K562 treated with DMSO at 1 percent for 48 hours (cell line): Measurements from ENCODE around the gene ADH6. TPM values are rescaled to one million over a fixed set of nuclear protein-coding genes. Genes with fewer than 3 reads are reported as not detected.

Experiments used
- total RNA-seq: library from RNA; unstranded; fragments of 300-600 nt; gene quantifications from 2 replicates; pipeline ENCODE4 v1.2.3, GENCODE V29; 2022; ENCODE audit warnings: low replicate concordance; ENCODE audit errors: extremely low read depth

Gene ADH6
- not detected in 2 replicates for total RNA-seq

GRCh38 chr4:99219072-99219471 lies at the start of gene ADH6:
Gene ADH6, minus strand, starts transcription at chr4:99219246. Its CDS starts 94 bp downstream, at chr4:99219152.

Other genes with a start within 250 kb of the ADH6 start
- gene METAP1, start 223.5 kb downstream of the ADH6 start, total RNA-seq, result 135 TPM in 1 of 2 replicates, not detected in the other
- not detected in 2 replicates for gene ADH5, start 130.5 kb downstream of the ADH6 start, total RNA-seq
- gene ADH4, start 74.9 kb downstream of the ADH6 start, total RNA-seq, result not detected in 2 replicates
- gene ADH1A, start 71.7 kb upstream of the ADH6 start, total RNA-seq, result not detected in 2 replicates
- gene ADH1B, start 102.2 kb upstream of the ADH6 start, total RNA-seq, result not detected in 2 replicates
- not detected in 2 replicates for gene ADH1C, start 133.5 kb upstream of the ADH6 start, total RNA-seq
- gene ADH7, start 216.1 kb upstream of the ADH6 start, total RNA-seq, result not detected in 2 replicates